Stimulated activated CD4-positive, alpha-beta T cell treated with anti-CD3 and anti-CD28 coated beads, Interleukin-15, amount 100 ng/mL, for 1 hour (primary cell): Measurements from ENCODE around the gene ACKR4.
"Not testable (repeated sequence)": the region's sequence is repeated elsewhere in the genome, so short reads cannot be mapped to it uniquely, and the experiment has no call there.

Source experiments
- DNase-seq, 2 donors: peaks; one replicate each; pipeline ENCODE4 v3.0.0-alpha.2; 2020; ENCODE audit warnings: low read depth in 1 of 2, low spot score in 1 of 2

ACKR4 gene

DNA sequence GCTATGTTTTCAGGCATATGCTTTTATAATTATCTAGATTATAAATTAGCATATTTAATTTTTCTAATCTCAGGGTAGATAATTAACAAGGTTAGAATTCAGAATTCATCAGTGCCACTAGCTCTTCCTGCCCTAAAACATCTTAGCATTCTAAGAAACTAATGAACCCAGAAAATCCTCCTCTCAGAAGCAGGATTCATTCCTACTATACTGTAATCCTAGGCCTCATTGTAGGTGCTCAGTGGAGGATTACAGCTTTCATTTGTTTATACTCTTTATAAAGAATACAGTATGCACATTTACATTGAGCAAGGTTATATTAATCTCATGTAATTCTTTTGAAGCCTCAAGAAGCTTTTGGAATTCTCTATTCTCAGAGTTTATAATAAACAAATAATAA lies 41.6 kb downstream of the ACKR4 start:
- DNase-seq, result no peak

DNA sequence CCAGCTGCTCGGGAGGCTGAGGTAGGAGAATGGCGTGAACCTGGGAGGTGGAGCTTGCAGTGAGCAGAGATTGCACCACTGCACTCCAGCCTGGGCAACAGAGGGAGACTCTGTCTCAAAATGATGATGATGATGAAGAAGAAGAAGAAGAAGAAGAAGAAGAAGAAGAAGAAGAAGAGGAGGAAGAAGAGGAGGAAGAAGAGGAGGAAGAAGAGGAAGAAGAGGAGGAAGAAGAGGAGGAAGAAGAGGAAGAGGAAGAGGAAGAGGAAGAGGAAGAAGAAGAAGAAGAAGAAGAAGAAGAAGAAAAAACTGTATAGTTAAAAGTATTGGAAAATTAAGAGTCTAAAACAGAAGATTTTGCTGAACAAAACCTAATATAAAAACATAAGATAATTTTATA lies 44.4 kb downstream of the ACKR4 start:
- DNase-seq, result not testable (repeated sequence)

DNA sequence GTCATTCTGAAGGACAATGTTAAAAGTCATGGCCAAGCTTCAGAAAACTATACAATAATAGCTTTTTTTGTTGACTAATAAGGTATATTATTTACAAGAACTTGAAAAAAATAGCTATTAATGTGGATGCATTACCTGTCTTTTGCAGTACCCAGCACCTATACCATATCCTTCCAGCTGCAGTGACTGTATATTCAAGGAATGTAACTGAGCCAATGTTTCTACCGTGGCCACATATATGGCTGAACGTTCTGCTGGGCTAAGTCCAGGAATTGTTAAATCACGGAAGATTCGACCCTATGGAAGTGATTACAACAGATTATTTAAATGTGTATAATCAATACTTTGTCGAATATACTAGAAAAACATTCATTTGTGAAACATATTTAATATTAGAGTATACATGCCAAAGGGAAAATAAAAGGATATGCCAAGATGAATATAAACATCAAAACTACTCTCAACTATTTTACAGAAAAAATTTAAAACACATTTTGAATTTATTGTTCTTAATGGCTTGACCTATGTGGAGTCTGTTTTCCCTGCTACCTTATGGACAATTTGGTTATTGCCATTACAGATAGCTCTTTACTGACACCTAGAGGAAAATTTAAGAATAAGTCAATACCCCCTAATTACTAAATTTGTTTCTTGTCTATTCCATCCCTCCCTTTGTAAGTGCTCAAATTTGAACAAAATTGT lies 44.9 kb downstream of the ACKR4 start:
- no peak for DNase-seq

DNA sequence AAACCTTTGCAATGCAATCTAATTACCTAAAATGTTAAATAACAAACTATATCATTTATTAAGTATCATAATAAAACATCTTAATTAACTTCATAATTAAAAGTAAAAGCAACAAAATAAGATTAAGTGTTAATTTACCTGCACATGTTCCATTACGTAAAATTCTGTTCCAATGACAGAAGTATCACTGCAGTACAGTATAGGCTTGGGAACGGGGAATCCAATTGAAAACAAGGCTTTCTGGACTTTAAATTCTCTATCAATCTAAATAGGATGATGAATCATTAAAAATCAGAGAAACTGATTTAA lies 45.4 kb downstream of the ACKR4 start:
- DNase-seq, result no peak

DNA sequence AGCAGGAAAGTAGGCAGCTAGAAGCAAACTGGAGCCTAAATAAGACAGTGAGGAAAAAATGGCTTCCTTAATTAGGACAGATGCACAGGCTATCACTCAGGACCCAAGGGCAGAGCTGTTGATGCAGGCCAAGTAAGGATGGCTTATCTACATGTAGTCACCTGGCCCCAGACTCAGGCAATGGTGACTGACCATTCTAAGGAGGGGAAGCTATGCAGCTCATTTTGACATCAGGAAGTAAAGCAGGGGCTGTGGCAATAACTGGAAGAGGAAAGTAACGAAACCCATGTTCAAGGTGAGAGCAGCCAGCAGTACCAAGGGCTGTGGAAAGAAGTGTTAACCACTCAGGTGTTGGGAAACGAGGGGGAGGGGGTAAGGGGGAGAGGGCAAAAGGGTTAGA lies 46.3 kb downstream of the ACKR4 start:
- DNase-seq, result no peak

DNA sequence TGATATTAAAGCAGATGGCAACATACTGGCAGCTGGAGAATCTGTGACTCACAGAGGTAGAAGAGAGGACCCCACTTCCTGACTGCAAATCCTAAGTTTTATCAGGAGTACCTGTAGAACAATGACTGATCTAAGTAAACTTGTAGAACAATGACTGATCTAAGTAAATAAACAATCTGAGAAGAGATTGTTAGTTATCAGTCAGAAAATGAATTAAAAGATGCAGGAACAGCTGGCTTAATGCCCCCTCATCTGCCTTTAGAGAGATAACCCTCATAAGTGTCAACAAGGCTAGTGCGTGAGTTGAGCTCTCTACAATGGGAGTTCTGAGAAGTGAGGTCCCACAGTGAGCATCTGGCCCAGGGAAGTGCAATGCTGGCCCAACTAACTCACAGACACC lies 48.0 kb downstream of the ACKR4 start:
- no peak for DNase-seq

DNA sequence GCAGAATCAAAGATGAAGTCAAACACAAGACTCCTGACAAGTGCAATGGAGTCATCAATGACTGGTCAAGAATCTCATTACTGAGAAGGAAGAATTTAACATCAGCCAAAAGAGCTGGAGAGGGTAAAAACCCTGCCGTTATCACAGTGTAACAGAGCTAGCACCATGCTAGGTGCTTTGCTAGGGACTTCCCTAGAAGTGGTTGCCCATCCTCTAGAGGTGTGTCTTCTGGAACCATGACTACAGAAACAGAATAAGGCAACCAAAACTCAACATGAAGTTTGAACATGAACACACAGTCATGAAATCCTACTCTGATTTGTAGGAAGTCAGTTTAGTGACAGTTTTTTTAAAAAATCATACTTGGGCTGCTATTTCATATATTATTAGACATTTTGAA lies 53.1 kb downstream of the ACKR4 start:
- no peak for DNase-seq
